GM23338 (cell line): Measurements from ENCODE around the gene MGAT5. TPM values are rescaled to one million over a fixed set of nuclear protein-coding genes. Genes with fewer than 3 reads are reported as not detected.

ENCODE experiments used
- ATAC-seq: fragments of 200-7000 bp; cut with Tn5 transposase; 3 replicates; pipeline ENCODE4 v1.9.1; 2020
- DNase-seq: peaks from one replicate; pipeline ENCODE4 v3.0.0-alpha.2; 2015; ENCODE audit warnings: low spot score
- H2AFZ ChIP-seq: fragments of 200-600 bp; sonication (generic); 2 replicates; pipeline ENCODE4 v1.8.0; 2016; ENCODE audit warnings: antibody characterized with exemption, mild to moderate bottlenecking, moderate library complexity
- H3F3A ChIP-seq: fragments of 200-600 bp; sonication (generic); replicated peaks from 2 replicates; pipeline ENCODE4 v1.8.0; 2017; ENCODE audit warnings: antibody characterized with exemption, mixed run types, low read depth
- H3K27ac ChIP-seq: fragments of 200-600 bp; sonication (generic); 2 replicates; pipeline ENCODE4 v1.6.1; 2016; ENCODE audit warnings: low read depth
- H3K27me3 ChIP-seq: fragments of 200-600 bp; sonication (generic); 2 replicates; pipeline ENCODE4 v1.8.0; 2016; ENCODE audit warnings: mild to moderate bottlenecking, mixed run types, moderate library complexity; ENCODE audit not compliant: insufficient read depth
- H3K36me3 ChIP-seq: fragments of 200-600 bp; sonication (generic); 2 replicates; pipeline ENCODE4 v1.8.0; 2016; ENCODE audit warnings: mild to moderate bottlenecking; ENCODE audit not compliant: insufficient read depth
- H3K4me1 ChIP-seq: fragments of 200-600 bp; sonication (generic); 2 replicates; pipeline ENCODE4 v1.8.0; 2016; ENCODE audit warnings: mild to moderate bottlenecking, moderate library complexity; ENCODE audit not compliant: insufficient read depth
- H3K4me2 ChIP-seq: fragments of 200-600 bp; sonication (generic); 2 replicates; pipeline ENCODE4 v1.7.1; 2017; ENCODE audit warnings: mixed run types
- H3K4me3 ChIP-seq: fragments of 200-600 bp; sonication (generic); 2 replicates; pipeline ENCODE4 v1.6.1; 2016; ENCODE audit warnings: mixed run types
- H3K79me2 ChIP-seq: fragments of 200-600 bp; sonication (generic); replicated peaks from 2 replicates; pipeline ENCODE4 v1.8.0; 2017; ENCODE audit warnings: mild to moderate bottlenecking; ENCODE audit not compliant: insufficient read depth
- H3K9me2 ChIP-seq: fragments of 200-600 bp; sonication (generic); 2 replicates; pipeline ENCODE4 v1.8.0; 2017; ENCODE audit not compliant: insufficient read depth
- H4K20me1 ChIP-seq: fragments of 200-600 bp; sonication (generic); replicated peaks from 2 replicates; pipeline ENCODE4 v1.8.0; 2017; ENCODE audit warnings: mild to moderate bottlenecking; ENCODE audit not compliant: insufficient read depth
- H3K27ac Mint-ChIP-seq: 2 replicates; pipeline ENCODE4 v1.8.0; 2020; ENCODE audit warnings: inconsistent platforms, mild to moderate bottlenecking, moderate library complexity, mixed read lengths
- H3K27me3 Mint-ChIP-seq: 3 replicates; pipeline ENCODE4 v1.8.0; 2022; ENCODE audit warnings: low read depth, mild to moderate bottlenecking, moderate library complexity, mixed read lengths, inconsistent platforms; ENCODE audit not compliant: insufficient read depth, poor library complexity
- H3K36me3 Mint-ChIP-seq: 3 replicates; pipeline ENCODE4 v1.8.0; 2021; ENCODE audit warnings: low read depth, mild to moderate bottlenecking, inconsistent platforms, moderate library complexity, mixed read lengths
- H3K4me1 Mint-ChIP-seq: 3 replicates; pipeline ENCODE4 v1.8.0; 2020; ENCODE audit warnings: mild to moderate bottlenecking, inconsistent platforms, mixed read lengths
- H3K4me3 Mint-ChIP-seq: 3 replicates; pipeline ENCODE4 v1.8.0; 2021; ENCODE audit warnings: moderate library complexity, mild to moderate bottlenecking, inconsistent platforms, mixed read lengths
- H3K9me3 Mint-ChIP-seq: 3 replicates; pipeline ENCODE4 v1.8.0; 2020; ENCODE audit warnings: moderate library complexity, mild to moderate bottlenecking, inconsistent platforms, mixed read lengths
- CREB1 ChIP-seq: fragments of 250-450 bp; sonication (Bioruptor Pico); IDR thresholded peaks from 2 replicates; pipeline ENCODE4 v1.5.0; 2020; ENCODE audit warnings: low read depth, mild to moderate bottlenecking, moderate library complexity
- CTCF ChIP-seq, 2 experiments: fragments of 200-600 bp in 1 of 2; sonication (generic) in 1 of 2; conservative IDR thresholded peaks; 2 replicates each; pipeline versions ENCODE4 v1.5.1 to v1.6.1; 2016 to 2017; ENCODE audit warnings: antibody characterized with exemption in 2 of 2, low read depth in 2 of 2, mild to moderate bottlenecking in 2 of 2, moderate library complexity in 1 of 2
- ETS1 ChIP-seq: IDR thresholded peaks from 2 replicates; pipeline ENCODE4 v1.6.1; 2016; ENCODE audit warnings: antibody characterized with exemption
- EZH2 ChIP-seq: fragments of 200-600 bp; sonication (generic); IDR thresholded peaks from one replicate; pipeline ENCODE4 v1.8.0; 2017; ENCODE audit warnings: antibody characterized with exemption, mild to moderate bottlenecking, low read depth; ENCODE audit not compliant: unreplicated experiment
- EZH2phosphoT487 ChIP-seq: fragments of 200-600 bp; sonication (generic); IDR thresholded peaks from one replicate; pipeline ENCODE4 v1.8.1; 2018; ENCODE audit warnings: antibody characterized with exemption; ENCODE audit not compliant: unreplicated experiment
- JUNB ChIP-seq: IDR thresholded peaks from one replicate; pipeline ENCODE4 v1.6.1; 2016; ENCODE audit warnings: antibody characterized with exemption; ENCODE audit not compliant: unreplicated experiment
- NANOG ChIP-seq: IDR thresholded peaks from 2 replicates; pipeline ENCODE4 v1.6.1; 2016; ENCODE audit warnings: antibody characterized with exemption, borderline replicate concordance
- POLR2AphosphoS5 ChIP-seq: IDR thresholded peaks from 2 replicates; pipeline ENCODE4 v1.6.1; 2016; ENCODE audit warnings: antibody characterized with exemption, low read depth
- STAT1 ChIP-seq: IDR thresholded peaks from one replicate; pipeline ENCODE4 v1.6.1; 2016; ENCODE audit warnings: antibody characterized with exemption; ENCODE audit not compliant: unreplicated experiment
- ZNF114 ChIP-seq: fragments of 250-450 bp; sonication (Bioruptor Pico); IDR thresholded peaks from 2 replicates; pipeline ENCODE4 v1.5.0; 2020; ENCODE audit warnings: mild to moderate bottlenecking, moderate library complexity
- ZNF331 ChIP-seq: fragments of 250-450 bp; sonication (Bioruptor Pico); IDR thresholded peaks from 2 replicates; pipeline ENCODE4 v1.5.0; 2020; ENCODE audit warnings: low read depth, mild to moderate bottlenecking, moderate library complexity
- polyA plus RNA-seq: library from polyadenylated mRNA; unstranded; fragments of >200 nt; fragmentation: Nextera tagmentation; extraction: Ambion mirVana; gene quantifications from 2 replicates; pipeline ENCODE4 v1.2.1, GENCODE V29; 2016
- total RNA-seq: library from RNA; depleted of rRNA; stranded (reverse); fragments of >200 nt; shearing (Covaris generic); gene quantifications from 2 replicates; pipeline ENCODE4 v1.2.3, GENCODE V29; 2014
- TF ChIP-seq, protein P1 (sequence below): fragments of 250-450 bp; sonication (Bioruptor Pico); IDR thresholded peaks from 2 replicates; pipeline ENCODE4 v1.5.0; 2020; ENCODE audit warnings: mild to moderate bottlenecking, moderate library complexity
- TF ChIP-seq, protein P2 (sequence below): IDR thresholded peaks from one replicate; pipeline ENCODE4 v1.6.1; 2018; ENCODE audit warnings: antibody characterized with exemption; ENCODE audit not compliant: unreplicated experiment

The MGAT5 gene
- total and polyA plus RNA-seq, 2 experiments from 2014 or later: 4.6 to 27.6 TPM

DNA sequence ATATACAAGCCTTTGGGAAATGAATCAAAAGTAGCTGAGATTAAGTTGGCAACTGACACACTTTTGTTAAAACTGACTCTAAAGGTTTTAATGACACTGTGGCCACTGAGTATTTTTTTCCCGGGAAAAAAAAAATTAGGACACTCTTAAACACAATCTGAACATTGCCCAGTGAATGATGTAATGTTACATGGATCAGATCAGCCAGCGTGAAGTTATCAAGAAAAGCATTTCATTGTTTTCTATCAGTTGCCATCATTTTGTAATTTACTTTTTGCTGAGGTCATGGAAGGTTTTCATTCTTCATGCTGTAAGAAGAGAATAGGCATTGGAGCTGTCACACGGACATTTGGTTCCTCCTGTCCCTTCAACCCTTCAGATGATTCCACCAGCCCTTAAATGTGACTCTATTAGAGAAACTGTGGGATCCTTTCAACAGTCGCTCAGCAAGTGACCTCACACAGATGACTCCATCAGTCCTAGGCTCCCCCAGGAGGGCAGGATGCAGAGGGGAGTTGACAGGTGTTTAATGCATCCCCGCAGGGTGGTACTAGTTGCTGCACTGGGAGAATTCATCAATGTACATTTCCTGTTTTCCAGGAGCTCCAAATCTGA, 164.2 kb downstream of the MGAT5 start:
- Mint-ChIP-seq H3K4me3 (no peak overlapping the region), H3K27ac (no peak overlapping the region), H3K27me3 (peaks cover 2% of the 10 kb centered on the region), H3K9me3 (no peaks in the 10 kb centered on the region), H3K4me1 (peaks cover 14% of the 10 kb centered on the region), H3K36me3 (no peaks in the 10 kb centered on the region)
- DNase-seq (no peak), ATAC-seq (no peak)
- Histone ChIP-seq H3K79me2 (no peaks in the 10 kb centered on the region), H3K4me3 (no peak overlapping the region), H3K27me3 (no peaks in the 10 kb centered on the region), H2AFZ (no peak overlapping the region), H3K4me2 (no peak overlapping the region), H3K9me2 (no peaks in the 10 kb centered on the region), H3F3A (no peaks in the 10 kb centered on the region), H3K4me1 (no peaks in the 10 kb centered on the region), H3K36me3 (no peaks in the 10 kb centered on the region), H4K20me1 (no peaks in the 10 kb centered on the region), H3K27ac (no peak overlapping the region)
- TF ChIP-seq CREB1 (no peak), EZH2 (no peak), ZNF114 (CRISPR knock-in tag) (no peak), POLR2AphosphoS5 (no peak), JUNB (no peak), ZNF331 (CRISPR knock-in tag) (no peak), CTCF (conservative IDR thresholded peaks at IDR 0.05; ENCODE audit: low read depth in 2 of 2) (no peak), STAT1 (no peak), NANOG (no peak), EZH2phosphoT487 (no peak), ETS1 (no peak)
- TF ChIP-seq, protein P1, sequence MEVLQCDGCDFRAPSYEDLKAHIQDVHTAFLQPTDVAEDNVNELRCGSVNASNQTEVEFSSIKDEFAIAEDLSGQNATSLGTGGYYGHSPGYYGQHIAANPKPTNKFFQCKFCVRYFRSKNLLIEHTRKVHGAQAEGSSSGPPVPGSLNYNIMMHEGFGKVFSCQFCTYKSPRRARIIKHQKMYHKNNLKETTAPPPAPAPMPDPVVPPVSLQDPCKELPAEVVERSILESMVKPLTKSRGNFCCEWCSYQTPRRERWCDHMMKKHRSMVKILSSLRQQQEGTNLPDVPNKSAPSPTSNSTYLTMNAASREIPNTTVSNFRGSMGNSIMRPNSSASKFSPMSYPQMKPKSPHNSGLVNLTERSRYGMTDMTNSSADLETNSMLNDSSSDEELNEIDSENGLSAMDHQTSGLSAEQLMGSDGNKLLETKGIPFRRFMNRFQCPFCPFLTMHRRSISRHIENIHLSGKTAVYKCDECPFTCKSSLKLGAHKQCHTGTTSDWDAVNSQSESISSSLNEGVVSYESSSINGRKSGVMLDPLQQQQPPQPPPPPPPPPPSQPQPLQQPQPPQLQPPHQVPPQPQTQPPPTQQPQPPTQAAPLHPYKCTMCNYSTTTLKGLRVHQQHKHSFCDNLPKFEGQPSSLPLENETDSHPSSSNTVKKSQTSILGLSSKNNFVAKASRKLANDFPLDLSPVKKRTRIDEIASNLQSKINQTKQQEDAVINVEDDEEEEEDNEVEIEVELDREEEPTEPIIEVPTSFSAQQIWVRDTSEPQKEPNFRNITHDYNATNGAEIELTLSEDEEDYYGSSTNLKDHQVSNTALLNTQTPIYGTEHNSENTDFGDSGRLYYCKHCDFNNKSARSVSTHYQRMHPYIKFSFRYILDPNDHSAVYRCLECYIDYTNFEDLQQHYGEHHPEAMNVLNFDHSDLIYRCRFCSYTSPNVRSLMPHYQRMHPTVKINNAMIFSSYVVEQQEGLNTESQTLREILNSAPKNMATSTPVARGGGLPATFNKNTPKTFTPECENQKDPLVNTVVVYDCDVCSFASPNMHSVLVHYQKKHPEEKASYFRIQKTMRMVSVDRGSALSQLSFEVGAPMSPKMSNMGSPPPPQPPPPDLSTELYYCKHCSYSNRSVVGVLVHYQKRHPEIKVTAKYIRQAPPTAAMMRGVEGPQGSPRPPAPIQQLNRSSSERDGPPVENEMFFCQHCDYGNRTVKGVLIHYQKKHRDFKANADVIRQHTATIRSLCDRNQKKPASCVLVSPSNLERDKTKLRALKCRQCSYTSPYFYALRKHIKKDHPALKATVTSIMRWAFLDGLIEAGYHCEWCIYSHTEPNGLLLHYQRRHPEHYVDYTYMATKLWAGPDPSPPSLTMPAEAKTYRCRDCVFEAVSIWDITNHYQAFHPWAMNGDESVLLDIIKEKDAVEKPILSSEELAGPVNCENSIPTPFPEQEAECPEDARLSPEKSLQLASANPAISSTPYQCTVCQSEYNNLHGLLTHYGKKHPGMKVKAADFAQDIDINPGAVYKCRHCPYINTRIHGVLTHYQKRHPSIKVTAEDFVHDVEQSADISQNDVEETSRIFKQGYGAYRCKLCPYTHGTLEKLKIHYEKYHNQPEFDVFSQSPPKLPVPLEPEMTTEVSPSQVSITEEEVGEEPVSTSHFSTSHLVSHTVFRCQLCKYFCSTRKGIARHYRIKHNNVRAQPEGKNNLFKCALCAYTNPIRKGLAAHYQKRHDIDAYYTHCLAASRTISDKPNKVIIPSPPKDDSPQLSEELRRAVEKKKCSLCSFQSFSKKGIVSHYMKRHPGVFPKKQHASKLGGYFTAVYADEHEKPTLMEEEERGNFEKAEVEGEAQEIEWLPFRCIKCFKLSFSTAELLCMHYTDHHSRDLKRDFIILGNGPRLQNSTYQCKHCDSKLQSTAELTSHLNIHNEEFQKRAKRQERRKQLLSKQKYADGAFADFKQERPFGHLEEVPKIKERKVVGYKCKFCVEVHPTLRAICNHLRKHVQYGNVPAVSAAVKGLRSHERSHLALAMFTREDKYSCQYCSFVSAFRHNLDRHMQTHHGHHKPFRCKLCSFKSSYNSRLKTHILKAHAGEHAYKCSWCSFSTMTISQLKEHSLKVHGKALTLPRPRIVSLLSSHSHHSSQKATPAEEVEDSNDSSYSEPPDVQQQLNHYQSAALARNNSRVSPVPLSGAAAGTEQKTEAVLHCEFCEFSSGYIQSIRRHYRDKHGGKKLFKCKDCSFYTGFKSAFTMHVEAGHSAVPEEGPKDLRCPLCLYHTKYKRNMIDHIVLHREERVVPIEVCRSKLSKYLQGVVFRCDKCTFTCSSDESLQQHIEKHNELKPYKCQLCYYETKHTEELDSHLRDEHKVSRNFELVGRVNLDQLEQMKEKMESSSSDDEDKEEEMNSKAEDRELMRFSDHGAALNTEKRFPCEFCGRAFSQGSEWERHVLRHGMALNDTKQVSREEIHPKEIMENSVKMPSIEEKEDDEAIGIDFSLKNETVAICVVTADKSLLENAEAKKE (CRISPR knock-in tag): no peak
- TF ChIP-seq, protein P2, sequence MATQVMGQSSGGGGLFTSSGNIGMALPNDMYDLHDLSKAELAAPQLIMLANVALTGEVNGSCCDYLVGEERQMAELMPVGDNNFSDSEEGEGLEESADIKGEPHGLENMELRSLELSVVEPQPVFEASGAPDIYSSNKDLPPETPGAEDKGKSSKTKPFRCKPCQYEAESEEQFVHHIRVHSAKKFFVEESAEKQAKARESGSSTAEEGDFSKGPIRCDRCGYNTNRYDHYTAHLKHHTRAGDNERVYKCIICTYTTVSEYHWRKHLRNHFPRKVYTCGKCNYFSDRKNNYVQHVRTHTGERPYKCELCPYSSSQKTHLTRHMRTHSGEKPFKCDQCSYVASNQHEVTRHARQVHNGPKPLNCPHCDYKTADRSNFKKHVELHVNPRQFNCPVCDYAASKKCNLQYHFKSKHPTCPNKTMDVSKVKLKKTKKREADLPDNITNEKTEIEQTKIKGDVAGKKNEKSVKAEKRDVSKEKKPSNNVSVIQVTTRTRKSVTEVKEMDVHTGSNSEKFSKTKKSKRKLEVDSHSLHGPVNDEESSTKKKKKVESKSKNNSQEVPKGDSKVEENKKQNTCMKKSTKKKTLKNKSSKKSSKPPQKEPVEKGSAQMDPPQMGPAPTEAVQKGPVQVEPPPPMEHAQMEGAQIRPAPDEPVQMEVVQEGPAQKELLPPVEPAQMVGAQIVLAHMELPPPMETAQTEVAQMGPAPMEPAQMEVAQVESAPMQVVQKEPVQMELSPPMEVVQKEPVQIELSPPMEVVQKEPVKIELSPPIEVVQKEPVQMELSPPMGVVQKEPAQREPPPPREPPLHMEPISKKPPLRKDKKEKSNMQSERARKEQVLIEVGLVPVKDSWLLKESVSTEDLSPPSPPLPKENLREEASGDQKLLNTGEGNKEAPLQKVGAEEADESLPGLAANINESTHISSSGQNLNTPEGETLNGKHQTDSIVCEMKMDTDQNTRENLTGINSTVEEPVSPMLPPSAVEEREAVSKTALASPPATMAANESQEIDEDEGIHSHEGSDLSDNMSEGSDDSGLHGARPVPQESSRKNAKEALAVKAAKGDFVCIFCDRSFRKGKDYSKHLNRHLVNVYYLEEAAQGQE: no peak
